ENCODE measurements around the gene GRWD1. TPM values are rescaled to one million over a fixed set of nuclear protein-coding genes. Genes with fewer than 3 reads are reported as not detected.
A peak's percentile ranks its signal among the peaks of the same experiment; 100 is the strongest.

Gene GRWD1
- total and polyA plus RNA-seq, 2 donors (not counting 1 experiment from before 2014, with no cell fraction given): 10.6 to 40.7 TPM

GRCh38 chr19:48500830-48501493 lies 55.2 kb downstream of the GRWD1 start:
- peak overlapping the region; percentile 81 for H3K4me2 ChIP-seq (replicated peaks; ENCODE audit: low read depth, low read length, poor library complexity, severe bottlenecking)
- H3K27me3 Mint-ChIP-seq: peaks cover 10% of the 10 kb centered on the region
- no peak overlapping the region for H3K27ac Mint-ChIP-seq
- no peaks in the 10 kb centered on the region for H4K20me1 ChIP-seq (ENCODE audit: control insufficient read depth, insufficient read depth, low read length, poor library complexity, severe bottlenecking)
- H3K4me3 ChIP-seq (ENCODE audit: control extremely low read depth in 1 of 5, extremely low read depth in 1 of 5, insufficient read depth in 1 of 5, low read depth in 2 of 5, low read length in 4 of 5): no peak overlapping the region
- intact Hi-C loops (cut with micrococcal nuclease): no loop called here
- no peaks in the 10 kb centered on the region for H3K79me2 ChIP-seq (ENCODE audit: control insufficient read depth, insufficient read depth, low read length)
- WGBS (ENCODE audit: insufficient coverage): 60% methylated on average over 32 of the region's 32 CpGs
- no peak for TF ChIP-seq EZH2 (IDR thresholded peaks at IDR 0.05; ENCODE audit: borderline replicate concordance, insufficient read depth, low read depth, low read length, poor library complexity, severe bottlenecking)
- TF ChIP-seq CTCF (IDR thresholded peaks at IDR 0.05): no peak
- peaks cover 0 to 21% (median 0%) of the 10 kb centered on the region in 3 donors for H3K9me3 ChIP-seq (ENCODE audit: control extremely low read depth in 1 of 3, control insufficient read depth in 2 of 3, insufficient read depth in 1 of 3, low read length in 2 of 3)
- peaks cover 0 to 42% (median 15%) of the 10 kb centered on the region in 4 experiments for H3K27me3 ChIP-seq (replicated peaks in 1 of 4; ENCODE audit: control extremely low read depth in 1 of 4, control insufficient read depth in 3 of 4, insufficient read depth in 4 of 4, low read length in 3 of 4)
- ChIA-PET POLR2A (interaction anchor here (1.1 kb wide), 1 partner anchor 10 kb away, joined by 3 read pairs; no protein-coding TSS in a partner anchor), CTCF (interaction anchor here (1.1 to 2.6 kb wide), 2 partner anchors 10 to 12 kb away, joined by 4 to 8 read pairs; no protein-coding TSS in a partner anchor)
- no peaks in the 10 kb centered on the region for H3K36me3 ChIP-seq (replicated peaks in 1 of 2; ENCODE audit: control extremely low read depth in 1 of 2, control insufficient read depth in 1 of 2, extremely low read depth in 1 of 2, insufficient read depth in 2 of 2, low read length in 1 of 2)
- no peak overlapping the region for H3K9ac ChIP-seq (ENCODE audit: low read length)
- H3K4me3 Mint-ChIP-seq: peak overlapping the region; percentile 49
- H3K4me1 Mint-ChIP-seq: peaks cover 21% of the 10 kb centered on the region
- ATAC-seq (ENCODE audit: low read depth) (no peak), DNase-seq (peak; percentile 25)
- peaks cover 33 to 35% of the 10 kb centered on the region in 2 donors for H3K4me1 ChIP-seq (ENCODE audit: control insufficient read depth in 2 of 2, insufficient read depth in 2 of 2, low read length in 2 of 2)
- peak overlapping the region; percentile 22 for H2AFZ ChIP-seq (ENCODE audit: insufficient read depth, low read depth, low read length, poor library complexity, severe bottlenecking)
- no peak overlapping the region for H3K27ac ChIP-seq (ENCODE audit: low read length in 2 of 2)
- no peaks in the 10 kb centered on the region for H3K9me3 Mint-ChIP-seq (ENCODE audit: insufficient read depth)

All from B cell (primary cell).